Fibroblast of lung (primary cell): ENCODE data around the gene OR10P1.

Experiments used
- CTCF ChIP-seq, 2 donors: IDR thresholded peaks in 1 of 2; conservative IDR thresholded peaks in 1 of 2; 1 replicate in 1 of 2; 2 replicates in 1 of 2; pipeline ENCODE4 v1.5.1; 2011 to 2012; ENCODE audit warnings: low read length in 2 of 2, control low read depth in 1 of 2, inconsistent platforms in 1 of 2, low read depth in 1 of 2, mild to moderate bottlenecking in 1 of 2
- EZH2 ChIP-seq: IDR thresholded peaks from 2 replicates; pipeline ENCODE4 v1.5.1; 2012; ENCODE audit warnings: low read length, control low read depth, mild to moderate bottlenecking; ENCODE audit errors: missing control alignments

GRCh38 chr12:55658635-55659391 is 22.1 kb downstream of the OR10P1 start:
- TF ChIP-seq CTCF (conservative IDR thresholded peaks at IDR 0.05 in 1 of 2, IDR thresholded peaks at IDR 0.05 in 1 of 2; ENCODE audit: low read depth in 1 of 2, low read length in 2 of 2) (no peak), EZH2 (no peak)
